SHP77 treated with DMSO at 0.1 percent for 48 hours (cell line): Measurements from ENCODE around the gene PPM1L.

Experiments
- DNase-seq: peaks from one replicate; lab custom pipeline; 2025; lab: John Stamatoyannopoulos, UW

Gene PPM1L

DNA sequence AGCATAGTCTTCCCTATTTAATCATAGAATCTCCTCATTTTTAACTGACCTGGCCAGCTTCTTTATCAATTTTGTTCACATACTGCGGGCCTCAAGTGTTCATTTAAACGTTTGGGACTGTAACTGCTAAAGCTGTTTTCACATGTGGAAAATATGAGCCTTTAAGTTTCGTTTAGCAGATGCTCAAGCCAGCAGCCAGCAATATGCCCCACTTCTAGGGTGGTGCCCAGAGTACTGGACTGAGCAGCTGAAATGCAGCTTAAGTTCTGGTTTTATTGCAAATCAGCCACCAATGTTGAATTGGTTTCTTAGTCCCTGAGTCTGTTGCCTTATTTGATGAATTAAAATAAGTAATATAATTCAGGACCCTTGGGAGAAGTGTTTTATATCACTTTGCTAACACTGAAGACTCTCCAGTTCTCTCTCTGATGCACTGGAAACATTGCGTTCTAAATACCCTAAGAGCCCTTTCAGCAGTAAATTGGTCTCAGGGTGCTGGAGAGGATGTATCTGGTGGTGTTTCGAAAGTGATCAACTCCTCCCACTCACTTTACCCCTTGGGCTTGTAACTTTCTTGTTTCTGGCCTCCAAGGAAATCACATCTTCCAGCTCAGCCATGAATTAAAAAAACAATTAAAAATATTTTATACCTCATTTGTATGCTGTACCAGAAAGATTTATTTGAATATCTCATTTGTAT, 287.5 kb downstream of the PPM1L start:
- DNase-seq = no peak

DNA sequence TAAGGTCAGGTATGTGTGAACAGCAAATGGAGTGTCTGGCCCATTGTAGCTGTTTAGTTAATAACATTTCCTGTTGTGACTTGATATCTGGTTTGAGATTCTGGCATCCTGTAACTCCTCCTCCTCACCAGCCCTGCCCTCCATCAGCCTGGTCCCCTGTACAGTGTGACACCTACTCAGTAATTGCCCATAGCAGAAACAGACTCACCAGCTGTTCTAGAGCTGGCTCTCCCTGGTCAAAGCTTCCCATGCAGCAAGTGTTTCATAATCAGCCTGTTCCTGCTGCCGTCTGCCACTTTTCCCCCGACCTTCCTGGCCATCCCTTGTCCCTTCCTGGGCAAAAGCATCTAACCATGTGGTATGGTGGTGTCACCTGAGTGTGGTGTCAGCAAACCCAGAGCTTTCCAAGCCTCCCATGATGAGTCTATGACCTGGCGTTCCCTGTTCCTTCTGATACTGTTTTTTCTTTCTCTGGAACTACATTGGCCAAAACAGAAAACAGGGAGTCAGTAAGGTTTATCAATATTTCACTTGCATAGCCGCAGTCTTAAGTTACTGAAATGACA, 293.7 kb downstream of the PPM1L start:
- DNase-seq = no peak

DNA sequence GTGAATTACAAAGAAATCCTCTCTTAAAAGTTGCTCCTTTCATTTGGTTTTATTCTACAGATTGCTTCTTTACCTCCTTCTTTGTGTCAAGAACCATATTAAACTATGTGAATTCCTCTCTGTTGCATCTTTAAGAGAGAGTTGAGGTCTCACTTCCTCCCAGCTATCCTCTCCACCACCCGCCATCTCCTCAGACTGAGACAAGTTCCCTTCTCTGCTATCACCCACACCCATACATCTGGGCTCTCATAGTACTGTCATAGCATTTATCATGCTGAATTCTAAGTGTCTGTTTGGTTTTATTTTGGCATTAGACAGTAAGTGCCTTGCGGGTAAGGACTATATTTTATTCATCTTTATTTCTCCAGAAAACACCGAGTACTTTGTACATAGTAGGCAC, 294.9 kb downstream of the PPM1L start:
- DNase-seq = no peak

DNA sequence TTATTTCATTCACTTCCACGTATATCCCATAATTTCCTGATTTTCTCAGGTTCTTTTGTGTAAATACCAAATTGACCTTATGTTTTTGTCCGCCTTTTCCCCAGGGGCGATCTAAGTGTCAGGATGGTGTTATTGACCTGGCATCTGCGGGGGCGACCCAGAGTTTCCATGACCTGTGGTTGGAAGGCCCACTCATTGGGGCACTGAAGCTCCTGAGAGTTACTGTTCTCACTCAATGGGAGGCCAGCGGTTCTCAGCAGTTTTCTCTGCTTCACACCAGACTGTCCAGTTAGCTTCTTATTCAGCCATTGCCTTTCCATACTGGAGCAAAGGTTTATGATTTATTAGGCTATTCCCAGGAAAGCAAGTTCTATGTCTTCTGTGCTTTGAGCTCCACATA, 295.8 kb downstream of the PPM1L start:
- no peak for DNase-seq

DNA sequence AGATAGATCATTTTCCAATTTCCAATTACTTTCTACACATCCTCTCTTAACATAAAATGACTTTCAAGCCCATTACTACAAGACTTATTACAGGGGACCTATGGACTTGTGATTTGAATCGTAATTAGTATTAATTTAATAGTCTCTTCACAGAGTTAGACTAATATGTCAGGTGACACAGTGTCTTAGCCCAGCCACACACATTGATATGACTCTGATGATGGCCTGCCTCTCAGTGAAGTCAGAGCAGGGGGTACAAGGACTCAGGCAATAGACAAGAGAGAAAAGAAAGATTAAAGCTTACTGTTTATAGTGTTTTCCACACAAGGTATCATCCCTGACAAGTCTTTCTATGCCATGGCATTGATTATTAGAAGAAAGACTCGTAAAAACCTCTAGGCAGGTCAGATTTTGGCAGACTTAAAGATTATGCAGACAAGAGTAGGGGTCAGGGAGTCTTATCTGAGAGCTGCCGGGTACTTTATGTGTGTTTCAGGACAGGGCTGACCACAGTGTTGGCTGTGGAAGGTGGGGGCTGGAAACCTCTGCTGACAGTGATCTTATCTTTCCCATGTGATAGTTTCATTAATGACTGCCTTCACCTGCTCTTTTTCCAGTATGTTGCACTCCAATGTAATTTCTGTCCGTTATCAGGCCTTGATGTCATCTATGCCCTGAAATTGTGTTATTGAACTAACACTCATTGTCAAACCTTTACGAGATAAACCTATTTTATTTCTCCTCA, 299.0 kb downstream of the PPM1L start:
- no peak for DNase-seq

DNA sequence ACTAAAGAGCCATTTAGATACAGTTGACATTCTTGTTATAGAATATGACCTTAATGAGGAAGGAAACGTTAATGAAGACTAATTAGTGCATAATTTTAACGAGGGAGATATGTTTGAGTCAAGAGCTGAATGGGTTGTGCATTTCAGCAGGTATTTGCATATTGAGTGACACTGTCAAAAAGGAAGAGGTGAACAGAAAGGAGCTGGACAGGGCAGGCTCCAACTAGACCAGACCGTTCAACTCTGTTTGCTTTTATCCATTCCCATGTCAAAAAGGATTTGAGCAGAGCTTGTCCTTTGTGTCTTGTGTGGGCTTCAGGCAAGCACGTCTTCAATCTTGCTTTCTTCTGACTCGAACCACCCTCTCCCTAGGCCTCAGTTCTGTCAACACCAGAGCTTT, 308.4 kb downstream of the PPM1L start:
- no peak for DNase-seq

DNA sequence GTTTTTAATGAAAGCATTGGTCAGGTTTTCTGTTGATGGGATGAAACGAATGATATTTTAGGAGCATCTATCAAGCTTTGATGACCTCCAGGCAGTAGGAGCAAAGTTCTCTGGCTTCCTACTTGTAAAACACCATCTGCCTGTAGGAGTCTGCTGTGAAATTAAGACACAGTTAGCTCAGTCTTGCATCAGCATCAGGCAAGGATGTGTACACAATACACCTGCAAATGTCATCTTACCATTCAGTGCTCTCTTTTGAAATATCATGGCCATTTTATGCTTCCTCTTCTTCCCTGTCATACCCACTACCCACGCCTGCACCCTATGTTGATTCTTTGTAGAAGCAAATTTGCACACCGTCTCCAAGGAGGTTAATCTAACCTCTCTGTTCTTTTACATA, 310.9 kb downstream of the PPM1L start:
- no peak for DNase-seq

DNA sequence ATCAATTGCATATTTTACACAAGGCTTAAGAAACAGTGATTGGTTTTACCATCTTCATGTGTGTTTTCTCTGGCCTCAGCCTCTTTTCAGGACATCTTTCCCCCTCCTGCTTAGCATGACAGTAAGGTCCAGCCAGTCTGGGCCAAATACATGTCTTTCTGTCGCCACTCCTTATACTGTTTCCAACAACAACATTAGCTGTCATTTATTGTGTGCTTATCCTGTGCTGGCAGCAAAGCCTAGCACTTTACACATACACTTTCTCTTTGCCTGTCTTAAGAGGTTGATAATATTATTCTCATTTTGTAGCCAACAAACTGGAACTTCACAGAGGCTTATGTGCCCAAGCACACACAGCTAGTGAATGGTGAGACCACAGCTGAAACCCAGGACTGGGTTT, 311.3 kb downstream of the PPM1L start:
- no peak for DNase-seq

DNA sequence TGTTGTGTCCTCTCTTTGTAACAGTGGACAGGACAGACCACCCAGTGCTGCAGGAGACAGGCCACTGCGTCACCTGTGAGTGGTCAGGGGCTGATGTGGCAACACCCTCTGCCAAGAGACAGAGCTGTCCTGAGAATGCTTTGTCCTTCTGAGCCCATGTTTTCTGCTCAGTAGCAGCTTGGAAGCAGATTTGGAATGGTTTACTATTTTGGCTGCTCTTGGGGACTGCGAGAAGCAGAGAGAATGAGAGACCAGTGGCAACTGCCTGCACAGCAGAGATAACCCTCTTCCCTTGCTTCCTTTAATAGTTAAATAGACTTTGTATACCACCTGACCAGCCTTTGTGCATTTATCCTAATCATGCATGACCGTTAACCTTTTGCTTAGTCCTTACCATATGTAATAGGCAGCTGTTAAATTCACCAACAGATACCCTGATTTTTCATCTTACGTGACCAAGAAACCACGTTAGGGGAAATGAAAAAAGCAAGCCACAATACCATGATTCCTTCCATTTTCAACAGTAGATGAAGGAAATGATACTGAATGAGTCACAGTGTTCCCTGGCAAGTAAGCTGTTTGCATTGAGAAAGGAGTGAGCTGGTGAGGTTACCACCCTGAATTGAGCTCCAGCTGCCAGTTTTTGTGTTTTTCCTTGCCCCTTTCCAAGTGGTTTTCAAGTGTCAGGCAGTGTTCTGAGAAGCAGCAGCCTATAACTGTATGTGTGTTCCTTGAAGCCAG, 313.6 kb downstream of the PPM1L start:
- DNase-seq = no peak

DNA sequence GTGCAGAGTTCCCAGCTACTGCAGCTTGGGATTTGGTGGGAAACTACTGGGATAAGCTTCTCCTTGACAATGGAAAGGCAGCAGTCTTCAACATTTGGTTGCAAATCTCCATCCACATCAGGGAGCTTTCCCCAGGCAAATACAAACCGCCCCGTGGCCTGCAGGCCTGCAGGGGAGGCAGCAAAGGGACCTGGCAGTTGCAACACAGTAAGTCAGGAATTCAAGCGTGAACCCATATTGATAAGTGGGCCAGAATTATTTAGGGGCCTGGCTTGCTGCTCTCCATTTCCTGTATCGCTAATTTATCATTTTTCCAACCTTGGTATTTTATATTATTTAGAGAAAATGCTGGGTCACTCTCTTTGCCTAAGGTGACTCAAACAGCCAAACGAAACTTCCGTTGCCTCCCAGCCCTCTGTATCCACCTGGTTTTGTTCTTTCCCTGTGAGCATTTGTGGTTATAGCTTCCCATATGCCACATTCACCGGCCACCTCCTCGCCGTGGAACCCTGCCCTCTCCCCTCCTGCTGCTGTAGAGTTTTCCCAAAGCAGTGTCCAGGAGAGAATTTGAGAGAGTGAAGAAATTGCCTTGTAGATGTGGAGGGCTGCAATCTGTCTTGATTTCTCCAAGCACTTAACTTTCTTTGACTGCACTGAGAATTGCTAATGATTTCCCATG, 314.4 kb downstream of the PPM1L start:
- no peak for DNase-seq

DNA sequence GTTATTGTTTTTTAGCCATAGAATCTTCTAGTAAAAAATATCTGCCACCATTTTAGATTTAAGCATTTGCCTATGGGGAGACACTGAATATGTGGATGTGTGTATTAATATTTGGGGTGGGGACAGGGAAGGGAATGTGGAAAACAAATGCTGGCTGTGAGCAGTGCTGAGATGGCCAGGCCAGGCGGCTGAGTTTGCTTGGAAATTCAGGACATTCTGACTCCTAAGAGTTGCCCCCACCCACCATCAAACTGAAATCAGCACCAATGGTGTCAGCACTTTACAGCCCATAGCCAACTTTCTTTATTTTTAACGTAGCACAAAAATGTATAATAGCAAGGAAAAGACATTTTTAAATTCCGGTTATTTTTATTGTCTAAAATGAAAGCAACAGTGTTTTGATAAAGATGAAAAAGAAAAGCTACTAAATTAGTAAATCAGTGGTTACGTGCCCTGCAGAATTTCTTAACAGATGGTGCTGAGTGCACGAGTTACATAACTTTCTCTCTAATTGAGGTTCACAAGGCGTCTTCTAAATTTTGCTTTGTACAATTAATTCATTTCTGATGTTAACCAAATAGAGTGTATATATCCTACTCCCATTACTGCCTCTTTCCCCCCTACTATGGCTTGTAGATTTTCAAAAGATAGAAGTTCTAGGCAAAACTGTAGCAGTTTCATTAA, 315.1 kb downstream of the PPM1L start:
- DNase-seq = no peak

DNA sequence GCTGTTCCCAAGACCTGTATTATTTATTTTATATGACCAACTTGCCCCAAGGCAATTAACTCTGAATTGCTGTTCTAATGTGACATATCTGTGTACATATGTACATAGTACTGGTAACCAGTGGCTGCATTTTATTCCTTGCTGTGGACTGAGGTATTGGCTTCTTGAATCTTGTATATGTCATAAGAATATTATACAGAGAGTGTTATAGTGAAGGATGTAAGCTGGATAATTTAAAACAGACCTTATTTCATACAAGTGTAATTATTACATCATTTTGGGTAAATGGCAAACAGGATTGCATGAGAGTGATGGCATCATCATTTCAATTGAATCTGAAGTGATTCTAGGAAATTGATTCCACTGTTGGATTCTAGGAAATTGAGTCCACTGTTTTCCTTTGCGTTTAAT, 316.2 kb downstream of the PPM1L start:
- DNase-seq = no peak

DNA sequence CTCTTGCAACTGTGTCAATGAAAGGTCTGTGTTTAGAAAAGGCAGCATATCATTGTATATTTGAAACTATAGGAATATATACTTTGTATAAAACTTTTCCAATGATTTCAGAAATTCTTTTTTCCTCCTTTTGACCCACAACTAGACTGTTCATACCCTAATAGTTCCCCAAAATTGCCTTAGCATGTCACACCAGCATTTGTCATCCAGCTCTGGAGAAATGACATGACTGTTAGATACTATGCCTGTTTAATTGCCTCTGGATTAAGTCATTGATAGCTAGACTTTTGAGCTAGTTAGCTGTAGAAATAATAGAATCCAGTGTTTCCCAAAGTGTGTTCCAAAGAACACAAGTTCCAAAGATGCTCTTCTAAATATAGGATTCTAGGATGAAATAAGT, 316.7 kb downstream of the PPM1L start:
- DNase-seq = no peak

DNA sequence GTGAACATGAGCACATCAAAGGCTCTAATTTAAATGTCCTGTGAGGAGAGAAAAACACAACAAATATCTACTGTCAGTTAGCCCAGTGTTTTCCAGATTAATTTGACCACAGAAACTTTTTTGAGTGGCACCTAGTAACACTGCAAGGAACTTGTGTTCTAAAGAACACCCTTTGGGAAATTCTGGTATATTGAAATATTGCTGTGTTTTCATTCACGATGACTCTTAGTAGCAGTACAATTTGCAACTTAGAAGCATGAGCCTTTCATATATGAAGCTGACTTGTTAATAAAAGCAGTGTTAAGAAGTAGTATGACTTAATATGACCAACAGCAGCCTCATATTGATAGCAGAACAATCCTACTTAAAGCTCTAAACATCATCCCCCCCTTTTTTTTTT, 317.1 kb downstream of the PPM1L start:
- no peak for DNase-seq

DNA sequence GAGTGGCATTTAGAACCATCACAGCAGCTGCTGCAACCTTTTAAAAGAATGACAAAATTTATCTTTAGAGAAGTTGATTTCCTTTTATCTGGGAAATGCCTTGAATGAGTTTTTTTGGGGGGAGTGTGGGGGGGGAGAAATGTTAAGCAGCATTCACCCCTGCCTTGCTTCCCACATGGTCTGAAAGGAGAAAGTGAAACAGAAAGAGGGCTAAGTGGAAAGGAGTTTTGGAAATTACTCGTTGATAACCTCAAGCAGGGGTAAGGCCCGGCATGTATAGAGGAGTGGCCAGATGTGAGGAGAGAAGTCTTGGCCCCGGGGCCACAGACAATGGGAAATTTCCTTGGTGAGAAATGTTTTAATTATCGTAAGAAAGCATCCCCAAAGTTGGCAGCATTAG, 325.6 kb downstream of the PPM1L start:
- no peak for DNase-seq

DNA sequence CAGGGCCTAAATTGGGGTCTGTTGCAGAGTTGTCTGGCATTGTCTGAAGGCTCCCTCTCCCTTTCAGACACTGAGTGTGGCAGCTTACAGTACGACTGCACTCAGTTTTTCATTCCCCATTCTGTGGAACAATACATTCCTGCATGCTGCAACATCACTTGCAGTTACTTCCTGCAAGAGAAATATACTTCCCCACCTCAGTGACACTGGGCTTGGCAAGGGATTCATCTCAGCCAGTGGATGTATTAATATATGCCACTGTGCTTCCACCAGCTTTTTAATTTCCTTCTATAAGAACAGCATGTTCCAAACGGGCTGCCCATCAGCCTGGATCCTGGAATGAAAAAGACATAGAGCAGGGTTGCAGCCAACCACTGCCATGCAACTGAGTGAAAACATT, 326.0 kb downstream of the PPM1L start:
- DNase-seq = no peak

DNA sequence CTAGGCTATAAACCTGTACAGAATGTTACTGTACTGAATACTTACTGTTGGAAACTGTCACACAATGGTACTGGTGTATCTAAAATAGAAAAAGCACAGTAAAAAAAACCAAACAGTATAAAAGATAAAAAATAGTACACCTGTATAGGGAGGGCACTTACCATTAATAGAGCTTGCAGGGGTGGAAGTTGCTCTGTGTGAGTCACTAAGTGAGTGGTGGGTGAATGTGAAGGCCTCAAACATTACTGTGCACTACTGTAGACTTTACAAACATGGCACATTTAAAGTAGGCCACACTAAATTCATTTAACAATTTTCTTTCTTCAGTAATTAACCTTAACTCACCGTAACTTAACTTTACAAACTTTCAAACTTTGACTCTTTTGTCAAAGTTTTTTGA, 327.1 kb downstream of the PPM1L start:
- no peak for DNase-seq

DNA sequence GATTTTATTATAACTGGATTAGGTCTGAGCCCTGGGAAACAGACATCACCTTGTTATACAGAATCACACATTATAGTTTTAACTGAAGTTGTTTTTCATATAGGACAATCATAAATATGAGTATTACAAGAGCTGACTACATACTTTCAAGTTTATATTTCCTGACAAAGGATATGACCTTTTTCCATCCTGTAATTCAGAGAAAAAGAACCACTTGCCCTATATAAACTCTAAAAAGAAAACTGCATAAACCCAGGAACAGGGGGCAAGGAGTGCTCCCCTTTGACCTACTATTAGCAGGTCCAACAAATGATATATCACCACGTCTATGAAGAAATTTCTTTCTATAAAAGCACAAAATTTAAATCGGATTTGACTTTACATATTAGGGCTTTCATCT, 328.2 kb downstream of the PPM1L start:
- no peak for DNase-seq

DNA sequence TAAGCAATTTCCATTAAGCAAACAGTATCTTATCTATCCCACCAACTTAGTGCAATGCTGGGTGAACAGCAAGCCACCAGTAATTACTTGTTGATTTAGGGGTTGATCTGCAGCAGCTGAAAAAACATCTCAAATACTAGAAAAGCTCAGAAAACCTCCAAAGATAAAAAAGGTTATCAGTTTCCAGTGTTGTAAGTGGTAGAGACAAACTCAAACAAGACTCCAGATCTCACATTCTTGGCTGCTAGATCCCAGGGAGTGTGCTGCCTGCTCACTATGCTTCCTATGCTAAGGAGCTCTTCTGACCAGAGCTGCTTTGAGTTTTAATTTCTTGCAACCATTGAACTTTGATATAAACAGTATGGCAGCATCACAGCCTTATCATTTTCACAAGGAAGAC, 337.9 kb downstream of the PPM1L start:
- DNase-seq = no peak

DNA sequence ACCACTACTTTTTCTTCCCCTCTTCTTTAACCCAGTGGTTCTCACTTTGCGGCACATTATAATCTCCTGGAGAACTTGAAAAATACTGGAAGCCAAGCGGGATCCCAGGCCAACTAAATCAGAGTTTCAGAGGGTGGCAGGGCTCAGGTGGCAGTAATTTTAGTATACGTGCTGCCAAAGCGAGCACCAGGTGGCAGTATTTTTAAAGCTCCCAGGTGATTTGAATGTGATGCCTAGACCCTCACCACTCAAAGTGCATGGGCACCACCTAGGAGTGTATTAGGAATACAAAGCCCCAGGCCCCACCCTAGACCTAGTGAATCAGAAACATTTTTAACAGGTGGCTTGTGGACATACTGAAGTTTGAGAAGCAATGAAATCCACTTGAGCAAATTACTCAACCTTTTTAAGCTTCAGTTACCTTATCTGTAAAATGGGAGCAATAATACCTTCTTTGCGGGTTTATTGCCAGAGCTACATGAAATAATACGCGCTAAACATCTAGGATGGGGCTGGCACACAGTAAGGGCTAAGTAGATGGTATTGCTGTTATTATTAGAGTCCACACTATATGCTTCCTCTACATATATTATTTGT, 340.8 kb downstream of the PPM1L start:
- DNase-seq = peak; percentile 22

DNA sequence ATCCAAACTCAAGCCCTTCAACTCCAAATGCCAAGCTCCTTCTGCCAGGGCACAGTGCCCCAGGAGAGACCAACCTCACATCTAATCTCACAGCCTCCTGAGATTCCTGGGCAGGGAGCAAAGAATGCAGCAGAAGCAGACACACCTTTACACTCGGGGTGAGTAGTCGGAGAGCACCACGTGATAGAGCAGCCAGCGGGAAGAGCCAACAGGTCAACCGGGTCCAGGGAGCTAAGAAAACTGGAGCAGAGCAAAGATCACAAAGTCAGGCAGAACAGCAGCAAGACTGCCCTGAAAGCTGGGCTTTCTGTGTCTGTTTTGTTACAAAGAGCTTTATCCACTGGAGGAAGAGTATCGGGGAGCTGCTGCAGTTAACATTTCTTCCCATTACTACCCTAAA, 345.0 kb downstream of the PPM1L start:
- no peak for DNase-seq
